GM19452 (cell line): ENCODE measurements around the gene OR8S1.
"Not testable (repeated sequence)": the region's sequence is repeated elsewhere in the genome, so short reads cannot be mapped to it uniquely, and the experiment has no call there.

Experiments
- ATAC-seq: cut with Tn5 transposase; IDR thresholded peaks from one replicate; pipeline ENCODE4 v1.9.1; 2021; ENCODE audit not compliant: unreplicated experiment

Gene OR8S1

DNA sequence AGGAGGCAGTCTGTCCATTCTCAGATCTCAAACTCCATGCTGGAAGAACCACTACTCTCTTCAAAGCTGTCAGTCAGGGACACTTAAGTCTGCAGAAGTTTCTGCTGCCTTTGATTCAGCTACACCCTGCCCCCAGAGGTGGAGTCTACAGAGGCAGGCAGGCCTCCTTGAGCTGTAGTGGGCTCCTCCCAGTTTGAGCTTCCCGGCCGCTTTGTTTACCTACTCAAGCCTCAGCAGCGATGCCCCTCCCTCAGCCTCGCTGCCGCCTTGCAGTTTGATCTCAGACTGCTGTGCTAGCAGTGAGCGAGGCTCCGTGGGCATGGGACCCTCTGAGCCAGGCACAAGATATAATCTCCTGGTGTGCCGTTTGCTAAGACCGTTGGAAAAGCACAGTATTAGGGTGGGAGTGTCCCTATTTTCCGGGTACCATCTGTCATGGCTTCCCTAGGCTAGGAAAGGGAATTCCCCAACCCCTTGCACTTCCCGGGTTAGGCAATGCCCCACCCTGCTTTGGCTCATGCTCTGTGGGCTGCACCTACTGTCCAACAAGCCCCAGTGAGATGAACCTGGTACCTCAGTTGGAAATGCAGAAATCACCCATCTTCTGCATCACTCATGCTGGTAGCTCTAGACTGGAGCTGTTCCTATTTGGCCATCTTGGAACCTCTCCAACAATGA is 28.4 kb downstream of the OR8S1 start:
- ATAC-seq, result not testable (repeated sequence)

DNA sequence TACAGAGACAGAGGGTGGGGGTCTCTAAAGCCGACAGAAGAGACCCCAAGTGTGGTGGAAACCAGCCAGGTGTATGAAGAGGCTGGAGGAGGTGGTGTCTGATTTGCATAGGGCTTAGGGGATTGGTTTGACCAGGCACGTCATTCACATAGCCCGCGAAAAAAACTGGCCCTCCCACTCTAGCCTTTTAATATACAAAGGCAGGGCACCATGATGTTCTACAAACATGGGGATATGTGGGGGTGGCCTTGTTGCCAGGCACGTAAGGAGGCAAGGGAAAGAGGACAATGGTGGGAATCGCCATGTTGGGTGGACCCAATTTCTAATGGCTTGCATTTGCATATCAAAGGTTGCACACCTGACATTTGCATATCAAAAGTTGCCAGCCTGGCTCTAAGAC is 31.2 kb downstream of the OR8S1 start:
- ATAC-seq, result no peak

DNA sequence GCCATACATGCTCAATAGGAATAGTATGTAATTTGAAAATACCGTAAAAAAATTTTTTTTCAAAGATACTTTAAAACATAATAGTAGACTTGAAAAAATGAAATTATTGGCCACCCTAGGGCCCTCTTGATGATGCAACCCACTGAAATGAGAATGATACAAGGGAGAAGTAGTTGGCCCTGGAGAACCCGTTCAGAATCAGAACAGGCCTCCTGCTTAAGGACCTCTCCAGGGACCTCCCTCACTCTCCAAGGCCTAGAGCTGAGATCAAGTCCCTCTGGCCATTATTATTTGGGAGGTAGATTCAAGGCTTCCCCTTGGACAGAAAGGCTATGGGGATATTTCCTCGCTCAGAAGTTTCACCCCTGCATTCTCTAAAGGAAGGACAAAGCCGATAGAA is 32.5 kb downstream of the OR8S1 start:
- no peak for ATAC-seq

DNA sequence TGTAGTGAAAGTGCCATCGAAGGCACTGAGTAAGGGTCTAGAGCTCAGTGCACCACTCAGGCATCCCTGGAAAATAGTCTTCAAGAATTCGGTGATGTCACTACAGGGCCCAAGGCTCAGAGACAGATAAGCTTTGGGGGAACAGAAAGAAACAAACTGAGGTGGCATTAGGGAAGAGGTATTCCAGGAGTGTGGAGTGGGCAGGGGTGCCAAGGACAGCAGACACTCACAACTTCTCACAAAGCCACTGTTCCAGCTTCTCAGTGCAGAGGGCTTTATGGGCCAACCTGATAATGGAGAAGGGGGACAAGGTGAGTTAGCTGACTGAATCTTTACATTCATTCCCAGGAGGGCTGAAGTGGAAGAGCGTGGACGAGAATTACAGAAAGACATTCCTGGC is 42.3 kb downstream of the OR8S1 start:
- no peak for ATAC-seq

DNA sequence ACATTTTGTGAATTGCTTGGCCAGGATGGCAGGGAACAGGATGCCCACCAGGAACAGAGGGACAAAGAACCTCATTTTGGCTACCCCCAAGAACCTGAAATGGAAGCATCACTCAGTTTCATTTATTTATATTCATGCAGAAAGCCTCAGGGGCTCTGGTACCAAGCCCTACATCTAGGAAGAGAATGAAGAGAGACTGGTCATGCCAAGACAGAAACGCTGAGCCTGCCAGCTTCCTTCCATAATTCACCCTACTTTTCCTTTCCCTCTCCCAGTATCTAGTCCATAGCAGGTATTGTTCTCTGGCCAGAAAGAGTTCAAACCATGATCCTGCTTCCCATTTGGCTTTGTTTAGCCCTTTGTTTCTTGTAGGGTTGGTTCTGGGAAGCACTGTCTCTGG is 44.5 kb downstream of the OR8S1 start, which contains the start of gene LALBA:
Gene LALBA, minus strand, starts transcription at position 101 of the 400 bp plus-strand sequence. Its CDS starts 26 bp downstream, at position 75.
- ATAC-seq, result no peak

DNA sequence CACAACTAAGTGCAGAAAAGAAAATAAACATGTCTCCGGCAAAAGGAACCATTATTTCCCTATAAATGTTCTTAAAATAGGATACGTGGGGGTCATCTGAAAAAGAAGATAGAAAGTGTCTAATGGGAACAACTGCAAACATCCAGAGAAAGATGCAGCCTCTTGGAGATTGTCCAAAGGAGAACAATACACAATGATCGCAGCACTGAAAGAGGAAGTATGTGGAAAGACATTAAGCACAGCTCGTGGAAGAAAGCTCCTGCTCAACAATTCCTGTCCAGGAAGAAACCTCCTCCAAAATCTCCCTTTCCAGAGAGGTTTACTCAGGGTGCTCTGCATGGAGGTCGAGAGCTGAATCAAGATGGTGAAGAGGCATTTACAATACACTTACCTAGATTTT is 46.9 kb downstream of the OR8S1 start:
- ATAC-seq, result no peak
